Liver (tissue), 3 donors: Measurements from ENCODE around the gene LRRC53.

ENCODE experiments used
- ATF3 ChIP-seq: IDR thresholded peaks from 2 replicates; pipeline ENCODE4 v1.6.1; 2016; ENCODE audit warnings: antibody characterized with exemption
- CTCF ChIP-seq: fragments of 150-350 bp; IDR thresholded peaks from 2 replicates; pipeline ENCODE4 v1.5.1; 2017; ENCODE audit warnings: improper control_type of control experiment, low read depth, low read length; ENCODE audit not compliant: missing input control
- FOXA1 ChIP-seq: IDR thresholded peaks from 2 replicates; pipeline ENCODE4 v1.6.1; 2016; ENCODE audit warnings: antibody characterized with exemption
- MAX ChIP-seq: IDR thresholded peaks from 2 replicates; pipeline ENCODE4 v1.6.1; 2016; ENCODE audit warnings: antibody characterized with exemption
- RAD21 ChIP-seq, 2 donors: IDR thresholded peaks; 2 replicates each; pipeline ENCODE4 v1.6.1; 2016; ENCODE audit warnings: antibody characterized with exemption in 2 of 2, mild to moderate bottlenecking in 2 of 2
- RXRA ChIP-seq, 2 donors: IDR thresholded peaks; 2 replicates each; pipeline ENCODE4 v1.6.1; 2017 to 2018; ENCODE audit warnings: antibody characterized with exemption in 2 of 2, mild to moderate bottlenecking in 1 of 2
- SP1 ChIP-seq: IDR thresholded peaks from 2 replicates; pipeline ENCODE4 v1.6.1; 2018; ENCODE audit warnings: antibody characterized with exemption, mild to moderate bottlenecking
- donor health status: healthy.
- donor health status: healthy.

- no peak for TF ChIP-seq RXRA (IDR thresholded peaks at IDR 0.05)
- no peak for TF ChIP-seq SP1
- TF ChIP-seq RAD21 (IDR thresholded peaks at IDR 0.05): no peak
- TF ChIP-seq MAX: no peak
- no peak for TF ChIP-seq FOXA1
- TF ChIP-seq CTCF: no peak
- TF ChIP-seq ATF3: no peak
Measured at GRCh38 chr1:74545821-74546220, 33.4 kb upstream of the LRRC53 start.
